Non-pigmented ciliary epithelial cell (primary cell): Measurements from ENCODE around the gene SRPK2.

Source experiments
- DNase-seq: peaks from one replicate; pipeline ENCODE4 v3.0.0-alpha.2; 2010; ENCODE audit warnings: low read depth

The SRPK2 gene

GRCh38 chr7:105097619-105098018 is 291.1 kb downstream of the SRPK2 start:
- DNase-seq = peak; percentile 68

- no peak for DNase-seq
These were observed 292.4 kb downstream of the SRPK2 start for GRCh38 chr7:105096306-105096705.

GRCh38 chr7:105094966-105095365 is 293.8 kb downstream of the SRPK2 start:
- DNase-seq = no peak

GRCh38 chr7:105088456-105088855 is 300.3 kb downstream of the SRPK2 start:
- DNase-seq = no peak

- DNase-seq = no peak
These were observed 300.7 kb downstream of the SRPK2 start for GRCh38 chr7:105087981-105088380.

GRCh38 chr7:105086850-105087249 is 301.9 kb downstream of the SRPK2 start:
- no peak for DNase-seq

- no peak for DNase-seq
These were observed 304.1 kb downstream of the SRPK2 start for GRCh38 chr7:105084581-105084980.

GRCh38 chr7:105079348-105079747 is 309.4 kb downstream of the SRPK2 start:
- DNase-seq = no peak

GRCh38 chr7:105073143-105073542 is 315.6 kb downstream of the SRPK2 start:
- no peak for DNase-seq

- DNase-seq = no peak
These were observed 319.8 kb downstream of the SRPK2 start for GRCh38 chr7:105068886-105069285.

GRCh38 chr7:105067691-105068090 is 321.0 kb downstream of the SRPK2 start:
- DNase-seq = no peak
